ENCODE data around the gene TLE4. TPM values are rescaled to one million over a fixed set of nuclear protein-coding genes. Genes with fewer than 3 reads are reported as not detected.

TLE4 gene
- total and polyA plus RNA-seq, 8 donors: 6.2 to 85.2 (median 22.0) TPM

- intact Hi-C loops (cut with DNase I; ENCODE audit: low total_unique reads): no loop called here
- H3K36me3 ChIP-seq: no peaks in the 10 kb centered on the region
- H3K27ac ChIP-seq: no peak overlapping the region
- DNase-seq: no peak
- 81 to 83% (median 82%) methylated on average over 5 of the region's 5 CpGs for WGBS, 5 donors
- no peak overlapping the region for H3K4me3 ChIP-seq
- no peaks in the 10 kb centered on the region for H3K27me3 ChIP-seq
- no peaks in the 10 kb centered on the region for H3K9me3 ChIP-seq
- H3K4me1 ChIP-seq: peaks cover 0 to 11% (median 5%) of the 10 kb centered on the region in 4 donors
- no peak for TF ChIP-seq POLR2A (IDR thresholded peaks at IDR 0.05)
- TF ChIP-seq POLR2AphosphoS5 (IDR thresholded peaks at IDR 0.05): no peak
- no peak for TF ChIP-seq CTCF (IDR thresholded peaks at IDR 0.05)
- no peak for TF ChIP-seq EP300 (IDR thresholded peaks at IDR 0.05)
Observed at GRCh38 chr9:79630521-79631403, 59.0 kb downstream of the TLE4 start.

DNA sequence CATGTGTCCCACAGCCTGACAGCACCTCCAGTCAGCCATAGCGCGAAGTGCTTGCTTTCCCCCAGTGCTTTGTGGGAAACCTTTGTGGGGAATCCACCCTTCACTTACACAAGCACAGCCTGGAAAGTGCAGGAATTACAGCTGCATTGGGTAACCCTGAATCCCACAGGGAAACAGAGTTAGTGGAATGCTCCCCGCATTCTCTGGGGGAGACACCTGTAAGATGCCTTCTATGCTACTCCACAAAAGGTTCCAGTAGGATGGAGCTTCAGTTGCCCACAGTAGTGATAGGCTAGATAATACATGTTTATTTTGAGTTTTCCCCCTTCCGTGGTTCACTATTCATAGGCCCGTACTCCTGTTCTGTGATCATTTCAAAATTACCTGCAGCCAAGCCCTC lies 60.3 kb downstream of the TLE4 start:
- TF ChIP-seq POLR2AphosphoS5 (IDR thresholded peaks at IDR 0.05) (no peak), POLR2A (IDR thresholded peaks at IDR 0.05) (no peak), EP300 (IDR thresholded peaks at IDR 0.05) (no peak), CTCF (IDR thresholded peaks at IDR 0.05) (no peak)
- no peaks in the 10 kb centered on the region for H3K9me3 ChIP-seq
- intact Hi-C loops (cut with DNase I; ENCODE audit: low total_unique reads): no loop called here
- H3K4me1 ChIP-seq: peaks cover 0 to 11% (median 5%) of the 10 kb centered on the region in 4 donors
- WGBS, 5 donors: 96 to 100% (median 97%) methylated on average over 5 of the region's 5 CpGs
- H3K27ac ChIP-seq: no peak overlapping the region
- H3K36me3 ChIP-seq: no peaks in the 10 kb centered on the region
- no peak overlapping the region for H3K4me3 ChIP-seq
- H3K27me3 ChIP-seq: no peaks in the 10 kb centered on the region
- no peak for DNase-seq

- intact Hi-C loops (cut with DNase I; ENCODE audit: low total_unique reads): no loop called here
- no peak for TF ChIP-seq POLR2A (IDR thresholded peaks at IDR 0.05)
- TF ChIP-seq CTCF (IDR thresholded peaks at IDR 0.05): no peak
- no peak for TF ChIP-seq EP300 (IDR thresholded peaks at IDR 0.05)
- no peak for TF ChIP-seq POLR2AphosphoS5 (IDR thresholded peaks at IDR 0.05)
- WGBS, 5 donors: 59 to 93% (median 84%) methylated on average over 1 of the region's 1 CpG
- Histone ChIP-seq H3K27me3 (no peaks in the 10 kb centered on the region), H3K4me3 (no peak overlapping the region), H3K9me3 (no peaks in the 10 kb centered on the region), H3K4me1 (peaks cover 0 to 11% (median 5%) of the 10 kb centered on the region in 4 donors), H3K27ac (no peak overlapping the region), H3K36me3 (no peaks in the 10 kb centered on the region)
- no peak for DNase-seq
Observed at GRCh38 chr9:79632705-79633104, 60.9 kb downstream of the TLE4 start.

DNA sequence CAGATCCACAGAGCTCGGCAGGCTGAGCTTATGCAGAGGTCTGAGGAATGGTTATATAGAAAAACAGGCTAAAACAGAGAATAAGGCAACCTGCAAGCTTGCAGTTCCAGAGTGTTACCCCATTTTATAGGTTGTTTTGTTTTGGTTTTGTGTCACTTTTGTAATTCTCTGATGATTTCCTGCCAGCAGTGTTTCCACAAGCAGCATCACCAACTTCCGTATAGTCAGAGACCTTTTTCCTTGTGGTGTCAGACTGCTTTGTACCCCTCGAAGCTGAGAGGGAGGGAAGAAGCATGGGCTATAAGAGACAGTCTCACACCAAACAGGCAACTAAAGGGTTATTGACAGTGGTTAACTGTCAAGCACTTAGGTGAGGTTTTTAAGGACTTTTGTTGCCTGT lies 61.8 kb downstream of the TLE4 start:
- no peaks in the 10 kb centered on the region for H3K36me3 ChIP-seq

More for the DNA sequence above, 61.8 kb downstream of the TLE4 start:
- WGBS, 5 donors: 72 to 86% (median 84%) methylated on average over 3 of the region's 3 CpGs
- Histone ChIP-seq H3K9me3 (no peaks in the 10 kb centered on the region), H3K4me3 (no peak overlapping the region), H3K27me3 (no peaks in the 10 kb centered on the region), H3K27ac (no peak overlapping the region), H3K4me1 (peaks cover 0 to 11% (median 5%) of the 10 kb centered on the region in 4 donors)
- DNase-seq: no peak
- TF ChIP-seq CTCF (IDR thresholded peaks at IDR 0.05) (no peak), POLR2A (IDR thresholded peaks at IDR 0.05) (no peak), EP300 (IDR thresholded peaks at IDR 0.05) (no peak), POLR2AphosphoS5 (IDR thresholded peaks at IDR 0.05) (no peak)
- intact Hi-C loops (cut with DNase I; ENCODE audit: low total_unique reads): no loop called here

Measured in stomach (tissue), 9 donors.